IMR-90 (cell line): ENCODE measurements around the gene PHACTR3. TPM values are rescaled to one million over a fixed set of nuclear protein-coding genes. Genes with fewer than 3 reads are reported as not detected.

Experiments
- ATAC-seq: fragments of 200-7000 bp; cut with Tn5 transposase; 2 replicates; pipeline ENCODE4 v1.9.1; 2020; ENCODE audit warnings: low read depth, mild to moderate bottlenecking, moderate library complexity
- BruUV-seq: library from RNA; stranded (reverse); fragments of 400-500 nt; replicated peaks from 2 replicates; lab custom pipeline; 2021; lab: Mats Ljungman, UMichigan
- CTCF ChIA-PET: fragments of 300-600 bp; formaldehyde crosslinking; extraction: SDS; loops from one replicate; lab custom pipeline; 2021; ENCODE audit warnings: antibody characterized with exemption; lab: Yijun Ruan, JAX
- POLR2A ChIA-PET: fragments of 300-600 bp; sonication (Branson Sonifier 250); formaldehyde crosslinking; loops from one replicate; lab custom pipeline; 2022; ENCODE audit warnings: antibody characterized with exemption; ENCODE audit not compliant: unreplicated experiment; lab: Charles Lee
- DNase-seq: peaks from one replicate; pipeline ENCODE4 v3.0.0; 2013
- H2AFZ ChIP-seq: replicated peaks from 2 replicates; pipeline ENCODE3; 2013; ENCODE audit warnings: low read length, mild to moderate bottlenecking; ENCODE audit not compliant: poor library complexity
- H2AK5ac ChIP-seq: 2 replicates; pipeline ENCODE4 v1.6.1; 2013; ENCODE audit warnings: low read depth, low read length, inconsistent platforms
- H2AK9ac ChIP-seq: replicated peaks from 2 replicates; pipeline ENCODE3; 2013; ENCODE audit warnings: mild to moderate bottlenecking, low read depth, low read length, moderate library complexity; ENCODE audit not compliant: poor library complexity
- H2BK120ac ChIP-seq: 2 replicates; pipeline ENCODE4 v1.6.1; 2013; ENCODE audit warnings: low read depth, low read length, inconsistent platforms
- H2BK15ac ChIP-seq: 3 replicates; pipeline ENCODE4 v1.6.1; 2013; ENCODE audit warnings: low read depth, low read length, inconsistent platforms
- H2BK20ac ChIP-seq: 2 replicates; pipeline ENCODE4 v1.6.1; 2013; ENCODE audit warnings: low read depth, mild to moderate bottlenecking, inconsistent platforms, low read length, moderate library complexity
- H2BK5ac ChIP-seq: 2 replicates; pipeline ENCODE4 v1.6.1; 2013; ENCODE audit warnings: mild to moderate bottlenecking, low read depth, low read length, inconsistent platforms; ENCODE audit not compliant: poor library complexity, severe bottlenecking
- H3K14ac ChIP-seq: replicated peaks from 2 replicates; pipeline ENCODE4 v1.6.1; 2013; ENCODE audit warnings: low read depth, low read length, inconsistent platforms
- H3K18ac ChIP-seq: 2 replicates; pipeline ENCODE4 v1.6.1; 2013; ENCODE audit warnings: low read depth, low read length, control low read depth
- H3K23ac ChIP-seq: 2 replicates; pipeline ENCODE4 v1.6.1; 2013; ENCODE audit warnings: low read depth, low read length, inconsistent platforms
- H3K27ac ChIP-seq: 2 replicates; pipeline ENCODE4 v1.5.1; 2013; ENCODE audit warnings: mild to moderate bottlenecking, control low read depth, low read length; ENCODE audit not compliant: insufficient read depth
- H3K27me3 ChIP-seq: 2 replicates; pipeline ENCODE4 v1.6.1; 2013; ENCODE audit warnings: low read length; ENCODE audit not compliant: control insufficient read depth, insufficient read depth
- H3K36me3 ChIP-seq: 2 replicates; pipeline ENCODE4 v1.6.1; 2013; ENCODE audit warnings: low read length, mixed read lengths; ENCODE audit not compliant: control insufficient read depth, insufficient read depth
- H3K4ac ChIP-seq: 2 replicates; pipeline ENCODE4 v1.6.1; 2013; ENCODE audit warnings: low read depth, low read length, inconsistent platforms
- H3K4me1 ChIP-seq: 2 replicates; pipeline ENCODE4 v1.6.1; 2013; ENCODE audit warnings: low read length, mixed read lengths; ENCODE audit not compliant: control insufficient read depth, insufficient read depth
- H3K4me2 ChIP-seq: 2 replicates; pipeline ENCODE4 v1.6.1; 2013; ENCODE audit warnings: low read depth, mild to moderate bottlenecking, control low read depth, low read length, moderate library complexity
- H3K4me3 ChIP-seq: 2 replicates; pipeline ENCODE4 v1.5.1; 2013; ENCODE audit warnings: low read depth, mild to moderate bottlenecking, control low read depth, low read length, moderate library complexity; ENCODE audit not compliant: insufficient read depth
- H3K56ac ChIP-seq: 2 replicates; pipeline ENCODE4 v1.6.1; 2013; ENCODE audit warnings: low read length, inconsistent platforms; ENCODE audit not compliant: insufficient read depth; ENCODE audit errors: extremely low read depth
- H3K79me1 ChIP-seq, 2 experiments: 2 replicates each; pipeline ENCODE4 v1.6.1; 2013; ENCODE audit warnings: low read length in 2 of 2, inconsistent platforms in 1 of 2, low read depth in 1 of 2
- H3K9ac ChIP-seq: 2 replicates; pipeline ENCODE4 v1.6.1; 2013; ENCODE audit warnings: low read depth, low read length, control low read depth
- H3K9me1 ChIP-seq: 2 replicates; pipeline ENCODE4 v1.6.1; 2013; ENCODE audit warnings: low read length, inconsistent platforms; ENCODE audit not compliant: insufficient read depth
- H3K9me3 ChIP-seq: 2 replicates; pipeline ENCODE4 v1.6.1; 2013; ENCODE audit warnings: low read length; ENCODE audit not compliant: control insufficient read depth, insufficient read depth
- H4K20me1 ChIP-seq: 2 replicates; pipeline ENCODE4 v1.6.1; 2013; ENCODE audit warnings: low read length, inconsistent platforms; ENCODE audit not compliant: insufficient read depth
- H4K5ac ChIP-seq: 2 replicates; pipeline ENCODE4 v1.6.1; 2013; ENCODE audit warnings: mild to moderate bottlenecking, low read depth, low read length, control low read depth
- H4K8ac ChIP-seq, 2 experiments: 2 replicates each; pipeline ENCODE4 v1.6.1; 2013; ENCODE audit warnings: low read depth in 2 of 2, low read length in 2 of 2, control low read depth in 1 of 2, inconsistent platforms in 1 of 2
- H4K91ac ChIP-seq: 2 replicates; pipeline ENCODE4 v1.6.1; 2013; ENCODE audit warnings: low read depth, low read length, inconsistent platforms; ENCODE audit not compliant: insufficient read depth
- BHLHE40 ChIP-seq: fragments of 150-350 bp; IDR thresholded peaks from 2 replicates; pipeline ENCODE4 v1.6.1; 2016; ENCODE audit warnings: mild to moderate bottlenecking, low read depth, low read length
- RFX5 ChIP-seq: IDR thresholded peaks from 2 replicates; pipeline ENCODE4 v1.8.0; 2012; ENCODE audit warnings: low read depth, mild to moderate bottlenecking, low read length, moderate library complexity
- WGBS, 2 experiments: methylation state at CpG; one replicate each; pipeline versions ENCODE4 v1.1.5 to v1.1.7; 2013; ENCODE audit warnings: missing lambda C conversion rate in 2 of 2; ENCODE audit not compliant: insufficient read length in 1 of 2; ENCODE audit errors: extremely low coverage in 2 of 2; 5-methylcytosine and 5-hydroxymethylcytosine counted together
- dilution Hi-C: fragments of 300-500 bp; cut with HindIII; formaldehyde crosslinking; loops from one replicate; pipeline ENCODE4 v1.14.3; 2018; ENCODE audit warnings: low sequenced_read_pairs; ENCODE audit not compliant: unreplicated experiment
- in situ Hi-C: fragments of 300-500 bp; cut with MboI; formaldehyde crosslinking; loops from 3 replicates; pipeline ENCODE4 v1.14.3; 2019; ENCODE audit warnings: low sequenced_read_pairs, inconsistent platforms, mixed read lengths
- intact Hi-C: fragments of 100-400 bp; cut with micrococcal nuclease; formaldehyde crosslinking; loops from 2 replicates; pipeline ENCODE4 v1.10.0; 2022
- polyA plus RNA-seq, 3 experiments: library from polyadenylated mRNA; depleted of rRNA; stranded (reverse); fragments of >200 nt; gene quantifications; 2 replicates each; pipeline ENCODE4 v1.2.3, GENCODE V29; 2012; ENCODE audit warnings: low replicate concordance in 1 of 3
- total RNA-seq: library from RNA; depleted of rRNA; stranded (reverse); fragments of >200 nt; gene quantifications from 2 replicates; pipeline ENCODE4 v1.2.3, GENCODE V29; 2012
- TF ChIP-seq, protein P1 (sequence below): conservative IDR thresholded peaks from 2 replicates; pipeline ENCODE4 v1.5.1; 2012; ENCODE audit warnings: mild to moderate bottlenecking, low read depth, low read length, improper control_type of control experiment
- TF ChIP-seq, protein P2 (sequence below): fragments of 150-350 bp; IDR thresholded peaks from 2 replicates; pipeline ENCODE4 v1.6.1; 2017; ENCODE audit warnings: mild to moderate bottlenecking, antibody characterized with exemption, low read length, low read depth

PHACTR3 gene
- total and polyA plus RNA-seq, 2 of the 4 experiments (the other 2 are of a cell fraction) = not detected

DNA sequence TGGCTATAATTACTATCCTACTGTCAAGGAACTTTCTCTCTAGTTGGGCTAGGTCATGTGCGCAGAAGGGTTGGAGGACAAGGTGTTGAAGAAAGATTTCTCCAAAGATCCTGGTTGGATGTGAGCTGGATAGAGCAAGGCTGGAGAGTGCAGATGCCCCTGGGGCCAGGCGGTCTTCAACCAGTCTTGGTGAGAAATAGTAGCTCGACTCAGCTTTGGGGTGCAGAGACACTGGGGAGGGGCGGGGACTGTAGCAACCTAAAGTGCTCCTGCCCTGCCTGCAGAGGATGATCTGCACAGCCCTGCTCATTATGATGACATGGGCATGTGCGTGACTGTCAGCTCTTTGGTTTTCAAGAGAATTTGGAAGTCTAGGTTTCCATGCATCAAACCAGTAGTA, 35.9 kb downstream of the PHACTR3 start:
- H3K56ac ChIP-seq = no peak overlapping the region
- ChIA-PET CTCF (no interaction called here), POLR2A (no interaction called here)
- H3K36me3 ChIP-seq = no peaks in the 10 kb centered on the region
- dilution Hi-C loops (no loop called here), intact Hi-C loops (no loop called here), in situ Hi-C loops (no loop called here)
- H3K4me1 ChIP-seq = no peaks in the 10 kb centered on the region
- H2BK20ac ChIP-seq = no peak overlapping the region
- H3K23ac ChIP-seq = no peak overlapping the region
- H3K27ac ChIP-seq = no peak overlapping the region
- H3K18ac ChIP-seq = no peak overlapping the region
- no peak overlapping the region for H3K4ac ChIP-seq
- no TSS peak for BruUV-seq
- H2AK5ac ChIP-seq = no peak overlapping the region
- no peak for TF ChIP-seq BHLHE40
- no peak for TF ChIP-seq RFX5
- TF ChIP-seq, protein P1, sequence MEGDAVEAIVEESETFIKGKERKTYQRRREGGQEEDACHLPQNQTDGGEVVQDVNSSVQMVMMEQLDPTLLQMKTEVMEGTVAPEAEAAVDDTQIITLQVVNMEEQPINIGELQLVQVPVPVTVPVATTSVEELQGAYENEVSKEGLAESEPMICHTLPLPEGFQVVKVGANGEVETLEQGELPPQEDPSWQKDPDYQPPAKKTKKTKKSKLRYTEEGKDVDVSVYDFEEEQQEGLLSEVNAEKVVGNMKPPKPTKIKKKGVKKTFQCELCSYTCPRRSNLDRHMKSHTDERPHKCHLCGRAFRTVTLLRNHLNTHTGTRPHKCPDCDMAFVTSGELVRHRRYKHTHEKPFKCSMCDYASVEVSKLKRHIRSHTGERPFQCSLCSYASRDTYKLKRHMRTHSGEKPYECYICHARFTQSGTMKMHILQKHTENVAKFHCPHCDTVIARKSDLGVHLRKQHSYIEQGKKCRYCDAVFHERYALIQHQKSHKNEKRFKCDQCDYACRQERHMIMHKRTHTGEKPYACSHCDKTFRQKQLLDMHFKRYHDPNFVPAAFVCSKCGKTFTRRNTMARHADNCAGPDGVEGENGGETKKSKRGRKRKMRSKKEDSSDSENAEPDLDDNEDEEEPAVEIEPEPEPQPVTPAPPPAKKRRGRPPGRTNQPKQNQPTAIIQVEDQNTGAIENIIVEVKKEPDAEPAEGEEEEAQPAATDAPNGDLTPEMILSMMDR = no peak
- TF ChIP-seq, protein P2, sequence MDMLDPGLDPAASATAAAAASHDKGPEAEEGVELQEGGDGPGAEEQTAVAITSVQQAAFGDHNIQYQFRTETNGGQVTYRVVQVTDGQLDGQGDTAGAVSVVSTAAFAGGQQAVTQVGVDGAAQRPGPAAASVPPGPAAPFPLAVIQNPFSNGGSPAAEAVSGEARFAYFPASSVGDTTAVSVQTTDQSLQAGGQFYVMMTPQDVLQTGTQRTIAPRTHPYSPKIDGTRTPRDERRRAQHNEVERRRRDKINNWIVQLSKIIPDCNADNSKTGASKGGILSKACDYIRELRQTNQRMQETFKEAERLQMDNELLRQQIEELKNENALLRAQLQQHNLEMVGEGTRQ = no peak
- no peak overlapping the region for H3K4me2 ChIP-seq
- no peak overlapping the region for H3K9ac ChIP-seq
- H3K79me1 ChIP-seq = no peaks in the 10 kb centered on the region
- H3K27me3 ChIP-seq = no peaks in the 10 kb centered on the region
- H4K20me1 ChIP-seq = no peaks in the 10 kb centered on the region
- H3K14ac ChIP-seq = no peak overlapping the region
- H2BK5ac ChIP-seq = no peak overlapping the region
- H2AFZ ChIP-seq = no peak overlapping the region
- peaks cover 18% of the 10 kb centered on the region for H3K9me3 ChIP-seq
- H2AK9ac ChIP-seq = peak overlapping the region; percentile 53
- DNase-seq (no peak), ATAC-seq (no peak)
- WGBS, 2 experiments = no CpG with 5 or more reads among the region's 5 CpGs
- no peak overlapping the region for H2BK120ac ChIP-seq
- no peaks in the 10 kb centered on the region for H3K9me1 ChIP-seq
- H4K91ac ChIP-seq = no peak overlapping the region
- H4K8ac ChIP-seq = no peak overlapping the region
- H3K4me3 ChIP-seq = no peak overlapping the region
- H2BK15ac ChIP-seq = no peak overlapping the region
- no peak overlapping the region for H4K5ac ChIP-seq
